Skin of body (tissue), 2 donors: ENCODE results near the gene ZFYVE9. TPM values are rescaled to one million over a fixed set of nuclear protein-coding genes. Genes with fewer than 3 reads are reported as not detected.
"Not testable (repeated sequence)": the region's sequence is repeated elsewhere in the genome, so short reads cannot be mapped to it uniquely, and the experiment has no call there.

Experiments used
- DNase-seq: peaks from one replicate; lab custom pipeline; 2025; lab: John Stamatoyannopoulos, UW
- total RNA-seq: library from RNA; depleted of rRNA; stranded (reverse); fragments of >200 nt; gene quantifications from one replicate; pipeline ENCODE4 v1.2.3, GENCODE V29; 2014

ZFYVE9 gene
- total RNA-seq, result 41.0 TPM

GRCh38 chr1:52141513-52142219, at the start of gene ZFYVE9:
Gene ZFYVE9 (plus strand): TSS chr1:52142089. CDS start chr1:52233207, 91,118 bp downstream.
- DNase-seq, result peak; percentile 68

- not testable (repeated sequence) for DNase-seq
These were observed 47.6 kb upstream of the ZFYVE9 start for GRCh38 chr1:52094300-52094699.

- no peak for DNase-seq
These were observed 45.7 kb upstream of the ZFYVE9 start for GRCh38 chr1:52096216-52096615.

GRCh38 chr1:52098139-52098871, 43.6 kb upstream of the ZFYVE9 start:
- no peak for DNase-seq

- no peak for DNase-seq
These were observed 39.4 kb upstream of the ZFYVE9 start for GRCh38 chr1:52102336-52103013.

GRCh38 chr1:52111492-52111891, 30.4 kb upstream of the ZFYVE9 start:
- no peak for DNase-seq

- DNase-seq, result no peak
These were observed 29.4 kb upstream of the ZFYVE9 start for GRCh38 chr1:52112489-52112888.

GRCh38 chr1:52119301-52120079, 22.4 kb upstream of the ZFYVE9 start:
- DNase-seq, result no peak

GRCh38 chr1:52122384-52122783, 19.5 kb upstream of the ZFYVE9 start:
- no peak for DNase-seq

GRCh38 chr1:52123622-52124021, 18.3 kb upstream of the ZFYVE9 start:
- DNase-seq, result no peak

- DNase-seq, result no peak
These were observed 16.0 kb upstream of the ZFYVE9 start for GRCh38 chr1:52125736-52126359.

GRCh38 chr1:52127181-52128180, 14.4 kb upstream of the ZFYVE9 start:
- peak; percentile 37 for DNase-seq

GRCh38 chr1:52139817-52140540, 1.9 kb upstream of the ZFYVE9 start:
- DNase-seq, result peak; percentile 11

GRCh38 chr1:52140633-52141512, 1.0 kb upstream of the ZFYVE9 start:
- no peak for DNase-seq

- DNase-seq, result peak; percentile 43
These were observed 613 bp downstream of the ZFYVE9 start for GRCh38 chr1:52142220-52143183.

- DNase-seq, result no peak
These were observed 3.2 kb downstream of the ZFYVE9 start for GRCh38 chr1:52145137-52145536.

- not testable (repeated sequence) for DNase-seq
These were observed 8.6 kb downstream of the ZFYVE9 start for GRCh38 chr1:52150445-52150844.
